C1 segment of cervical spinal cord (tissue), 14 donors: ENCODE data around the gene KNCN.

Experiments used
- DNase-seq, 14 donors: peaks; one replicate each; lab custom pipeline; 2025; lab: John Stamatoyannopoulos, UW

Gene KNCN

GRCh38 chr1:46569116-46569515 is 17.7 kb upstream of the KNCN start:
- no peak for DNase-seq

DNA sequence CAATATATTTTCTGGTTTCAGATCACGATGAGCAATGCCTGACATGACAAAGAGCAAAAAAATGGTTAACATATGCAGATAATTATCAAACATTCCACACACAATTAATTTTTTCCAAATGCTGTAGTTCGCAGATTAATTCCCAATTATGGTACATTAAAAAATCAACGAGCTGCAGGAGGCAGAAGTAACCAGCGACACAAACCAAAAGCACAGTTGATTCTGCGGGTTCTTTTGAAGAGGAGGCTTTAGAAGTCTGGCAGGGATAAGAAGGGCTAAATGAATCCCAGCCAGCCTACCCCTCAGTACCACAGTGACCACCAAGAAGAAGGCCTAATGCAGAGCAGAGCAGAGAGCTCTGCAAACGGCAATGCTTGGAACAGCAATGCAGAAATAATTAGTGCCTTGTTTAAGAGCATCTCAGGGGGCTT is 17.0 kb upstream of the KNCN start:
- no peak for DNase-seq

GRCh38 chr1:46563341-46563740 is 11.9 kb upstream of the KNCN start:
- DNase-seq: no peak

GRCh38 chr1:46562498-46562897 is 11.1 kb upstream of the KNCN start:
- no peak for DNase-seq

DNA sequence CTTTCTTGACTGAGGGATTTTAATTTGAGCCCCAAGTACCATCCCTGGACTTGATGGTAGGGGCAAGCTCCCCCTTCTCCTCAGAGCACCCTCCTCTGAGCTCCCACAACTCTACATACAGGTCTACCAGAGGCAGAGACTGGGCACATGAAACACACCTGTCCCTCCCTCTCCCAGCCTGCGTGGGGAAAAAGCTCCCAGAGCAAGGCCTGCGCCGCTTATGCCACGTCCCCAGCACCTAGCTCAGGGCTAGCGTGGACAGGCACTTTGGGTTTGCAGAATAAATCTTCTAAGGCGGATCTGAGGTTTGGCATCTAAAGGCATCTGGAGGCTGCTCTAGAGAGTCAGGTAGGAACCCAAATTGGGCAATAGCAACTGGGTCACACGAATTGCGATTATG is 7.5 kb upstream of the KNCN start:
- no peak for DNase-seq

GRCh38 chr1:46558141-46558963 is 6.9 kb upstream of the KNCN start:
- no peak for DNase-seq

GRCh38 chr1:46557403-46557802 is 6.0 kb upstream of the KNCN start:
- DNase-seq: no peak

GRCh38 chr1:46556822-46557221 is 5.4 kb upstream of the KNCN start:
- no peak for DNase-seq

- no peak for DNase-seq
Measured at GRCh38 chr1:46555826-46556619, 4.6 kb upstream of the KNCN start.

- no peak for DNase-seq
Measured at GRCh38 chr1:46554597-46555381, 3.3 kb upstream of the KNCN start.

- no peak for DNase-seq
Measured at GRCh38 chr1:46554236-46554596, 2.8 kb upstream of the KNCN start.

DNA sequence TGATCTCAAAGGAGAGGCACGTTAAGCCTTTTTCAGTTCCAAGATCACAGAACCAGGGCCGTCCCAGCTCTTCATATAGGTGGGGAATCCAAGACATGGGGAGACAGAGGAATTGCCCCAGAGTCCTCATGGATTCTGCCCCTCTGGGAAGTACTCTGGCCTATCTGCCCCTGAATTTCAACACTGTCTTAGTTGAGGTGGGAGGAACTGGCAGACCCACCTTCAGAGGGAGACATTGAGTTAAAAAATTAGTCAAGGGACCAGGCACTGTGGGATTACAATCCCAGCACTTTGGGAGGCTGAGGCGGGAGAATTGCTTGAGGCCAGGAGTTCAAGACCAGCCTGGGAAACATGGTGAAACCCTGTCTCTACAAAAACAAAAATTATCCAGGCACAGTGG is 2.1 kb upstream of the KNCN start:
- no peak for DNase-seq

GRCh38 chr1:46552357-46553237 is 1.1 kb upstream of the KNCN start:
- DNase-seq: no peak

DNA sequence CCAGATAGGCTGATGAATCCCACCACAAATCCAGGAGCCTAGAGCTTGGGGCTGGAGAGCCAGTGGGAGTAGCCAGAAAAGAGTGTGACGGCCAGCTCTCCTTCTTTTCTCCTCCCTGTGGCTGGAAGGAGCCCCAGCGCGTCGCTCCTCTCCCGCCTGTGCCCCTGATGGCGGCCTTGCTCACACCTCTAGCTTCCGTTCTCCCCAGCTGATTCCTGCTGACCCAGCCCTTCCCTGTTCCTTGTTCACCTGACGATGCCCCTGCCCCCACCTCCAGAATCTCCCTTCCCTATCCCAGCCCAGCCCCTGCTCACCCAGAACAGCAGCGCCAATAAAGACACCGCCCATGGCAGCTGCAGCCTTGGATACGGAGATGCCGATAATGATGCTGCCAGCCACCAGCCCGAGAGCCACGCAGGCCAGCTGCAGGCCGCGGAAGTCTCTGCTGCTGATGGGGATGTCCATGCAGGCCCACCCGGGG is 656 bp downstream of the KNCN start:
- no peak for DNase-seq

GRCh38 chr1:46549697-46550681 is 1.5 kb downstream of the KNCN start:
- DNase-seq: no peak

GRCh38 chr1:46547481-46548383 is 3.7 kb downstream of the KNCN start:
- DNase-seq: peak in 1 of 14 donors; percentile 2

- no peak for DNase-seq
Measured at GRCh38 chr1:46546210-46546609, 5.2 kb downstream of the KNCN start.

GRCh38 chr1:46545784-46546183 is 5.7 kb downstream of the KNCN start:
- DNase-seq: no peak
